GM10248 (cell line): ENCODE data around the gene SOCS3.

Experiments used
- CTCF ChIA-PET: fragments of 300-600 bp; sonication (Branson Sonifier 250); formaldehyde crosslinking; extraction: SDS; loops from one replicate; lab custom pipeline; 2021; ENCODE audit warnings: antibody characterized with exemption; lab: Yijun Ruan, JAX
- POLR2A ChIA-PET: fragments of 350-650 bp; sonication (Branson Sonifier 250); formaldehyde crosslinking; extraction: SDS; loops from one replicate; lab custom pipeline; 2020; ENCODE audit warnings: antibody characterized with exemption; lab: Yijun Ruan, JAX
- DNase-seq: peaks from one replicate; pipeline ENCODE4 v3.0.0; 2012; ENCODE audit errors: extremely low spot score
- CTCF ChIP-seq: IDR thresholded peaks from 2 replicates; pipeline ENCODE4 v1.5.1; 2012; ENCODE audit warnings: mild to moderate bottlenecking, low read depth; ENCODE audit errors: extremely low read depth, missing control alignments, control extremely low read depth

Gene SOCS3

GRCh38 chr17:78366109-78366848 lies 6.4 kb upstream of the SOCS3 start:
- TF ChIP-seq CTCF: no peak
- ChIA-PET POLR2A (no interaction called here), CTCF (interaction anchor here (4.3 to 7.2 kb wide), 2 partner anchors 10 to 56 kb away, joined by 17 to 108 read pairs; partner anchors contain the start of gene PGS1)
- DNase-seq: peak; percentile 51

GRCh38 chr17:78365561-78366108 lies 5.8 kb upstream of the SOCS3 start:
- no peak for DNase-seq
- no peak for TF ChIP-seq CTCF
- ChIA-PET CTCF (interaction anchor here (4.3 to 7.2 kb wide), 3 partner anchors 11 to 57 kb away, joined by 17 to 108 read pairs (median 47); partner anchors contain the start of gene PGS1), POLR2A (no interaction called here)

- ChIA-PET CTCF (interaction anchor here (1.3 to 7.2 kb wide), 6 partner anchors 12 to 58 kb away, joined by 3 to 108 read pairs (median 10); partner anchors contain the start of gene PGS1), POLR2A (no interaction called here)
- no peak for TF ChIP-seq CTCF
- DNase-seq: no peak
These were observed 4.8 kb upstream of the SOCS3 start for GRCh38 chr17:78364436-78365281.

GRCh38 chr17:78362671-78363070 lies 2.8 kb upstream of the SOCS3 start:
- TF ChIP-seq CTCF: no peak
- ChIA-PET CTCF (interaction anchor here (1.1 to 7.2 kb wide), 6 partner anchors 10 to 278 kb away, joined by 3 to 108 read pairs (median 32); partner anchors contain the start of gene PGS1), POLR2A (no interaction called here)
- DNase-seq: no peak

- DNase-seq: no peak
- ChIA-PET POLR2A (no interaction called here), CTCF (interaction anchor here (1.1 to 7.2 kb wide), 9 partner anchors 11 to 277 kb away, joined by 3 to 108 read pairs (median 7); partner anchors contain the start of gene PGS1)
- TF ChIP-seq CTCF: no peak
These were observed 2.4 kb upstream of the SOCS3 start for GRCh38 chr17:78362232-78362631.

GRCh38 chr17:78361225-78361701 lies 1.4 kb upstream of the SOCS3 start:
- TF ChIP-seq CTCF: no peak
- POLR2A ChIA-PET: no interaction called here
- DNase-seq: no peak
- CTCF ChIA-PET: interaction anchor here (1.0 to 7.2 kb wide), 27 partner anchors 9 to 277 kb away, joined by 3 to 108 read pairs (median 6); partner anchors contain the start of gene PGS1
